Measurements from ENCODE around the gene DEAF1.
"Not testable (repeated sequence)": the region's sequence is repeated elsewhere in the genome, so short reads cannot be mapped to it uniquely, and the experiment has no call there.

Gene DEAF1

DNA sequence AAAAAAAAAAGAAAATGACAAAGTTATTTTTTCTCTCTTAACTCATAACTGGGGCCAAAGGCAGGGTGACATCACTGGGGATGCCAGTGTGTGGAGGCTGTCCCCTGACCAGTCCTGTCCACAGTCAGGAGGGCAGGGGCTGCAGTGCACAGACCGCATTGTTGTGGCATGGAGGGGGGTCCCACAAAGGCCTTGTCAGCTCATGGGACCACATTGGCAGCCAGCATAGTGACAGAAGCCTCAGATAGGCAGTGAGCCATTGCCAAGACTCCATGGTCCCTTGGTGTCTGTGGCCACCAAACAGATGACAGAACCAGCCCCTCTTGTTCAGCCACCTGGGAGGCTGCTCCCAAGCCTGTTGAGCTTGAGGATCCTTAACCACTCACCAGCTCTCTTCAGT lies 4.7 kb upstream of the DEAF1 start:
- no peak for DNase-seq

DNA sequence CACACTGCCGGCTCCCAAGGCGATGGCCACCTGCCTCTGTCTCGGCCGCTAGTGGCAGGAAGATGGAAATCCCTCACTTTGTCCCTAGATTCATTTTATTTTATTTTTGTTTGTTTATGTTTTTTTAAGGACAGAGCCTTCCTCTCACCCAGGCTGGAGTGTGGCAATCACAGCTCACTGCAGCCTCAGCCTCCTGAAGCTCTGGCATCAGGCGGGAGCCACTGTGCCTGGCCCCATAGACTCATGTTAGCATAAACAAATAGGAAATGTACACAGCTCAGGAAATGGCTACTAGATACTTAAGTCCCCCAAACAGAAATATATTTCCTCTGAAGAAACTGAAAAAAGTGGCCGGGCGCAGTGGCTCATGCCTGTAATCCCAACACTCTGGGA lies 4.1 kb upstream of the DEAF1 start:
- no peak for DNase-seq

DNA sequence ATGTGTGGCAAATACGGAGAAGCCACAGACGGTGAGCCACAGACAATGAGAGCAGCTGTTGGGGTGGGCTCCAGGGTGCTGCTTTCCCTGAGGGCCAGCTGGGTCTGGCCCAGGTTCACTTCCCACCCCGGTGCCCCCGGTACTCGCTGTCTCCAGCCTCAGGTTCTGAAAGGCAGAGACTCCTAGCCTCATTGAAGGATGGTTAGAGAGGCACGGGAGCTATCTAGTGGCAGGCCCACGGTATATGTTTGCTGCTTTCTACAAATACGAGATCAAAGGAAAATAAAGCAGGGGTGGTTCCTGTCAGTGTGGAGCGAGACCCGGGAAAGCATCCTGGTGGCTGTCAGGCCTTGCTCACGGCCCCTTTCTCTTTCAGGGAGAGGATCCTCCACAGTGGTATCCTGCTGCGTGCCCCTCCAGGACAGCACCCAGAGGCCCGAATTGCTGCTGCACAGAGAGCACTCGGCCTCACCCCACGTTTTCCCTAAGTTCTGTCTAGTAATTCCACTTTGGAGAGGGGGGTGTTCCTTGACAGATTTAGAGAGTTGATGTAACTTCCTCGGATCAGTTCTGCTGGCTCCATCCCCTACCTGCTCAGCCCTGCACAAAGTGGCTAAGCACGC lies 3.6 kb upstream of the DEAF1 start:
- no peak for DNase-seq

DNA sequence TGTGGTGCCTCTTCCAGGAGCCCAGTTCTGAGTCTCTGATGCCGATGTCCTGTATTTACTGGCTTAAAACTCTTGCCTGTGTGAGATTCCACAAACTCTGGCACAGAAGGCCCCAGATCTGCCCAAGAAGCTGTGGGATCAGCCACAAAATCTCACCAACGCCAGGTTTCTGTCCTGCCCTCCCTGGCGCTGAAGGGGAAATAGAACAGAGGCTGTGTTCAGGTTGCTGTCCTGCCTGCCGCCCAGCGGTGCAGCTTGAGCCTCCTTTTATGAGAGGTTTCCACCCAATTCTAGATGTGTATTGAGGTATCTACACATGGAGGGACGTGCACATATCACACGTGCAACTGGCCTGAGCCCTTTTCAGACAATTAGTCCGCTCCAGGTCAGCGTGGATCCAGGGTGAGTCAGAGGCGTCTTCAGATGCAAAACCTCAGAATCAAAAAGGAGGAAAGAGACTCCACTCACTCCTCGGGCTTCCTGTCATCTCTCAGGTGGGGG lies 2.8 kb upstream of the DEAF1 start:
- DNase-seq: no peak

DNA sequence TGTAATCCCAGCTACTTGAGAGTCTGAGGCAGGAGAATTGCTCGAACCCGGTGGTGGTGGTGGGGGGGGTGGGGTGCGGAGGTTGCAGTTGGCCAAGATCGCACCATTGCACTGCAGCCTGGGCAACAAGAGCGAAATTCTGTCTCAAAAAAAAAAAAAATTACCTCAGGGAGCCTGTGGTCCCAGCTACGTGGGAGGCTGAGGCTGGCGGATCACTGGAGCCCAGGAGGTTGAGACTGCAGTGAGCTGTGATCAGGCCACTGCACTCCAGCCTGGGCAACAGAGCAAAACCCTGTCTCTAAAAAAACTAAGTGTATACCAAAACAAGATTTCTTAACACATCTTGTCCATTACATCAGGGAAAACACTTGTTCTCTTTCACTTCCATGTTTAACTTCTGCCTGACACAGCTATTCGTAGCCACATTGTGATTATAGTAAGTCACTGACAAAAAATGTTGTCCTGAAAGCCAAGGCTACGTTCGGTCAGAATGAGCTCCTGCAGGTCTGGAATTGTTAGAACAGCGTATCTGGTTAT lies 2.0 kb upstream of the DEAF1 start:
- no peak for DNase-seq

DNA sequence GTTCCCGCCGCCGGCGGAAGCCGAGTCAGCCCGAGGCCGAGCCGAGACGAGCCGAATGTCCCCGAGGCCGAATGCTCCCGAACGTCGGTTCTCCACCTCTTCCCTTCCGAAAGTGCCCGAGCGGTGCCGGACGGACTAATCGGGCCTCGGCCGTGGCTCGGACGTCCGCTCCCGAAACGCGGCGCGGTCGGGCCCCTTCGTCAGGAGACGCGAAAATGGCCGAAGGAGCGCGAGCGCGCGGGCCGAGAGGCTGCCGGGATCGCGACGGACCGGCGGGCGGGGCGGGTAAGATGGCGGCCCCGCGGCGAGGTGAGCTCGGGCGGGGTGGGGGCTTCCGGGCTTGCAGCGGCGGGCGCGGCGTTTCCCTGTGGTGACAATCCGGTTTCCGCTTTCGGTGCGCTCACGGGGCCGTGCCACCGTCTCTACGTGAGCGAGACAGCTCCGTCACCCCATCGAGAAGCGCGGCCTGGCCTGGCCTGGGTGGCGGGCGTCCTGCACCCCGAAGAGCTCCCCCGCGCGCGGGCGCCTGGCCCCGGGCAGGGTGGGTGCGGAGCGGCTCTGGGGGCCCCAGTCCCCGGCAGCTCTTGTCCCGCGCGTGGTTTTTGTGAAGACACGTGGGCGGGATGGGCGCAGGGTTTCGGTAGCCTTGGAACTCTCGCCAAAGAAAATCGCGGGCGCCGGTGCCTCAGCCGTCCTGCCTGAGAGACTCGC lies 671 bp upstream of the DEAF1 start, which contains the start of gene TMEM80:
Gene TMEM80, plus strand, starts transcription at position 279 of the 711 bp plus-strand sequence. Its CDS starts 12 bp downstream, at position 291.
- peak; percentile 98 for DNase-seq

DNA sequence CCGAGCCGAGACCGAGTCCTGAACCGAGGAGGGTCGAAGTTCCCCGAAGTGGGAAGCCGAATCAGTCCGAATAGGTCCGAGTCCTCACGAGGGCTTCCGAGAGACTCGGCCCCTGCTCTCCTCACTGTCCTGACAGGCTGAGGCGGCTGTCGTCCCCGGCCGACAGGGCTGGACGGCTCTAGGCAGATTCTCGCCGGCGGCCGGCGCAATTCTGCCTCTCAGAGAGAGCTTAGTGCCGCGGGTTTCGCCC lies 191 bp upstream of the DEAF1 start:
- no peak for DNase-seq

DNA sequence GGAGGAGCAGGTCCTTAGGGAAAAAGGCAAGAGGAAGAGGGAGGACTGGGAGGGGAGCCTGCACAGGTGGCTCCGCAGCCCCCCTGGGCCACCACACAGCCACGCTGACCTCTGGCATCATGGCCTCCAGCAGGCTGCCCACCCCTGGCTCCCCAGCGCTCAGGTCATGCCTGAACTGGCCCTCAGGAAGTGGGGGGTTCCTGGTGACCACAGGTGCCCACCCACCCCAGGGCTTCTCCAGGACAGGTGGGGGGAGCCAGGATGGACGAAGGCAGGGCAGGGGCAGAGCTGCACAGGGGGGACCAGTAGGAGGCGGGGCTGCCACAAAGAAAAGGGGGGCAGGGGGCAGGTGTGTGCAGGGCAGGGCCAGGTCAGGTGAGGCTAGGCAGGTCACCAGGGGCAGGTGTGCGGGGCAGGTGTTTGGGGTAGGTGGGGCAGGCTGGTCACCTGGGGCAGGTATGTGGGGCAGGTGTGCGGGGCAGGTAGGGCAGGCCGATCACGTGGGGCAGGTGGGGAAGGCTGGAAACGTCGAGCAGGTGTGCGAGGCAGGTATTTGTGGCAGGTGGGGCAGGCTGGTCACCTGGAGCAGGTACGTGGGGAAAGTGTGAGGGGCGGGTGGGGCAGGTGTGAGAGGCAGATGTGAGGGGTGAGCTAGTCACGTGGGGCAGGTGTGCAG lies 997 bp downstream of the DEAF1 start:
- no peak for DNase-seq

DNA sequence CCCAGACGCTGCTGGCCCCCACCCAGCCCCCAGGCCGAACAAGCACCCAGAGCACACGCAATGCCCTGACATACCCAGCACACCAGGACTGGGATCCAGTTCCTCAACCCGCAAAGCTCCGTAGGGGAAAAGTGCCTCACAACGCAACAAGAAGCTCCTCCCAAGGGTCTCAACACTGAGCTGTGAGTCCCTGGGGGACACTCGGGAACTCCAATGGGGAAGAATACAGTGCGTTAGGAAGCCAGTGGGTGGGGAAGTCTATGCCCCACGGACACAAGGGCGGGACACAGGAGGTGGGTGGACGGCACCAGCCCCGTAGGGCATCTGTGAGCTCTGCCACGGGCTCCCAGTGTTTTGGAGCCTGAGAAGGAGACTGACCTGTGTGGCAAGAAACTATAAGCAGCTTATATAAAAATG lies 1.6 kb downstream of the DEAF1 start:
- DNase-seq: no peak

DNA sequence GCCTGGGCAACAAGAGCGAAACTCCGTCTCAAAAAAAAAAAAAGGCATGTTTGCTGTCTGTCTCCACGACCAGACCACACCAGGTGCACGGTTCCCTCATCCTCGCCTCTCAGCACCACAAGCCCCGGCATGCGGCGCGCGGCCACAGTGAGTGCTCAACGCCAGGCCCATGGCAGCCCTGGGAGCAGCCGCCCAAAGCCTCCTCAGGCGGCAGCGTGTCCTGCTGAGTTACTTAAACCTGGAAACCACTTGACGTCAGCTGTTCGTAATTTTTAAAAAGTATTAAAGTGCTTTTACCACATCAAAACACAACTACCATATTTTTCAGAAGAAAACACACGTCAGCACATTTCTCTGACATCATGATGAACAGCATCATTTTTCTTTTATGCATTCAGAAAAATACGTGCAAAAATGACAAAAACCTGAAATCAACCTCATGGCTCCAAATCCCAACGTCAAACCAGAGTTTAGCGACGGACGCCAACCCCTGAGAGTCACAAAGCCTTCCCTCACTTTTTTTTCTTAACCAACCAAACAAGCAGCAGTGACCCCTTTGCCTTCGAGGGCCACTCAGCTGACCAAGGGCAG lies 2.1 kb downstream of the DEAF1 start:
- DNase-seq: no peak

DNA sequence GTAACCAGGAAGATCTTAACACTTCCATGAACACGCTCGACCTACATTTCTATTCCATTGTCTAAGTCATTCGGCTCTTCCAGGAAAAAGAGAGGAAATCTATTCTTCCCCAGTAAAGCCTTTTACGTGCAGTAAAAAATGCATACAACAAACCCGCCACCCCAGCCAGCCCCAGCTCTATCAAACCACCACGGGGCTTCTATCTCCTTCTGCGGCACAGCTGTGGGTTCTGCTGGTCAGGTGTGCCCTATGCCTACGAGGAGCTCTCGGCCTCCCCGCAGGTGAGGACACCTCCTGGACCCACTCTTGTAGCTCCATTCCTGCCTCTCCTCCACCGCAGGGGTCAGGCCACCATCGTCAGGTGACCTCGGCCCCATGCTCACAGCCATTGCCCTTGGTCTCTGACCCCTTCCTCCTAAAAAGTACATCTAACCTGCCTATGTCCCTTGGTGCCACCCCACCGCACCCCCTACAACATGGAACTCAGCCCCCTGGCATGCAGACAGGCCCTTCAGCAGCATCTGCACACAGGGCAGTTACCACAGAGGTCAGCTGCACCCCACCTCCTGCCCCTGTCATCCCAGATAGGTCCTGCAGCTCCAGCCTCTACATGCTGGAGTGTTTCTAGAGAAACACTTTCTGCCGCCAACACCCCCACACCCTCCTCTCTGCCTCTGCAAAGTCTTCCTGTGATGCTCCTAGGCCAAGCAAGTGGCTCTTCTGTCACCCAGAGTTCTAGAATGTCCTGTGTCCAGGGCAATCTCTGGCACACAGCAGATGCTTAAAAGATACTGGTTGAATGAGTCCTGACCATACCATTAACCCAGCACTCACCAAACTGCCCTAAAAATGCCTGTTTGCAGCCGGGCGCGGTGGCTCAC lies 3.1 kb downstream of the DEAF1 start:
- DNase-seq: no peak

DNA sequence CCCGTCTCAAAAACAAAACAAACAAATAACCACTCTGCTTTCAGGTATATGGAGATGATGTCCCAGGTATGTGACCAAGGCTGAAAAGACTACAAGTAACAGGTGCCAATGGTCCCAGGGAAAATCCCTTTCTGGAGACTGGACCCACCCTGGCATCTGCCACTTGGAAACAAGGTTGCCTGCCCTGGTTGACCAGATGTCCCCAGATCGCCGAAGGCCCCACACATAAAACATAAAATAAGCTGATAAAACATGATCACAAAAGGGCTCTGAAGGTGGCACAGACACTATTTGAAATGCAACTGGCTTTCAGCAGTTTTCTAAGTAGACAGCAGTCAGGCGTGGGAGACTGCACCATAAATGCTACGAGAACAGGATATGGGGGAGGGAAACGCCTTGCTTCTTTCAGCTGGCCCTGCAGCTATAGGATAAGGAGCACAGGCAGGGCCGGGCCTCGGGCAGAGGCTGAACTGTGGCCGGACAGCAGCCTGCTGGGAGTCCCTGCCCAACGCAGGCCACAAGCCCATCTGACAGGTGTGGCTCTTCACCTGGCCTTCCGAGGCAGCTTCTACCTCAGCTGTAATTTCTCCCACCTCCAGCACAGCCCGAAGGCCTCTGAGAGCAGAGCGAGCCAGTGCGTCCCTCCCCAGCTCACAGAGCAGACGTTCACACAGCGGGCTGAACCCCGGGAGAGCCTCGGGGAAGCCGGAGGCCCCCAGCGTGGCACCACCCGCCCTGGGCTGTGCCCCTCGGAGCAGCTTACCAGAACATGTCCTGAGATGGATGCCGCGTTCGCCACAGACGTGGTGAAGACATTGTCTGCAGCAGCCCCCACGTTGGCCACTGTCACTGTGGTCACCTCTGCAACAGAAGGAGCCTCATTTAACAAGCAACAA lies 4.0 kb downstream of the DEAF1 start:
- no peak for DNase-seq

DNA sequence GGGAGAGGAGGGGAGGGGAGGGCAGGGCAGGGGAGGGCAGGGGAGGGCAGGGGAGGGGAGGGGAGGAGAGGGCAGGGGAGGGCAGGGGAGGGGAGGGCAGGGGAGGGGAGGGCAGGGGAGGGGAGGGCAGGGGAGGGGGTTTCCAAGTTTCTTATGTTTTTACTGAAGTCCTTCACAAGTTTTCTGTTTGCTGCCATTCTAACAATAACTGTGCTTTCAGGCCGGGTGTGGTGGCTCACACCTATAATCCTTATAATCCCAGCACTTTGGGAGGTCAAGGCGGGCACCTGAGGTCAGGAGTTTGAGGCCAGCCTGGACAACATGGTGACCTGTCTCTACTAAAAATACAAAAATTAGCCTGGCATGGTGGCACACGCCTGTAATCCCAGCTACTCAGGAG lies 4.8 kb downstream of the DEAF1 start:
- DNase-seq: not testable (repeated sequence)

DNA sequence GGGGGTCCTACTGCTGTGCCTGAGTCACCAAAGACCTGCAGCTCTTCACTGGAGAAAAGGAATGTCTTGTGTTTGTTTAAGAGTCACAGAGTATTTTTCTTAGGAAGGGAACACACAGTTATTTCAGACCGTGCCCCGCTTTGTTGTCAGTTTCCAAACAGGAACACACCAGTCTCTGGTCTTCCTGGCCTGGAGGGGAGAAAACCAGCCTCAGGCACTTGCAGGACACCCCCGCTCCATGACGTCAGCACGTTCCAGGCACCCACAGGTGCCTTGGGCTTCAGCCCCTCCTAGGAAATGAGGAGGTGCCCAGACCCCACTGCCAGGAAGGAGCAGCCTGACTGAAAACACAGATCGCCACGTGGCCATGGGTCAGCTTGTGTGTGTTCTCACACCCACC lies 5.4 kb downstream of the DEAF1 start:
- no peak for DNase-seq

DNA sequence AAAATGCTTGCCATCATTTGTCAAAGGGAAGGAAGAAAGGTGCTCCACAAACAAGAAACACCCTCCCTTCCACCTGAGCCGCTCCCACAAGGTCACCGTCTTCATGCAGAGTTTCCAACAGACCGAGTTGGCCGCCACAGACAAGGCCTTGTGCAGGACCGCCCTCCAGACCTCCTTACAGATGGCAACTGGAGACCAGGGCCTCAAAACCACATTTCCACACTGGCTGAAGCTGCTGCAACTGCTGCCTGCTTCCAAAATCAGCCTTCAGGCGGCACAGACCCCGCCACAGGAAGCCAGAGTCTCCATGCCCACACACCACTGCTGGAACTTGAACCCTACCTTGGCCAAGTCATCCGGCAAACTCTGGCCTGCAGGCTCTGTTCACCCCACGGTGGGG lies 6.3 kb downstream of the DEAF1 start:
- DNase-seq: no peak

DNA sequence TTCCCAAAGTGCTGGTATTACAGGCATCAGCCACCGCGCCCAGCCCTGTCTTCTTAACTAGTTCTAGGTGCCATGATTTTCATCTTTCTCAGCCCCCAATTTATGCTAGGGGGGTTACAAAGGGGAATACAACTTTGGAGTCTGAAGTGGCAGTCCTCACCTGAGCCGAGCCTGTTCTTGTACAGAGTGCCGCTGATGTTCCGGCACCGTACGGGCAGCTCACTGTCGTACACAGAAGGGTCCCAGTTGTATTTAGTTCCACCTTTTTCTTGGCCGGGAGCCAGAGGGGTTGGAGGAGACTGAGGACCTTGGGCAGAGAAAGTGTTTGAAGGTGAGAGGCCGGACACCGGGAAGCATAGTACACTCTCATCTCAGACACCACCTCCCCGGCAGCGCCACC lies 7.3 kb downstream of the DEAF1 start:
- no peak for DNase-seq

DNA sequence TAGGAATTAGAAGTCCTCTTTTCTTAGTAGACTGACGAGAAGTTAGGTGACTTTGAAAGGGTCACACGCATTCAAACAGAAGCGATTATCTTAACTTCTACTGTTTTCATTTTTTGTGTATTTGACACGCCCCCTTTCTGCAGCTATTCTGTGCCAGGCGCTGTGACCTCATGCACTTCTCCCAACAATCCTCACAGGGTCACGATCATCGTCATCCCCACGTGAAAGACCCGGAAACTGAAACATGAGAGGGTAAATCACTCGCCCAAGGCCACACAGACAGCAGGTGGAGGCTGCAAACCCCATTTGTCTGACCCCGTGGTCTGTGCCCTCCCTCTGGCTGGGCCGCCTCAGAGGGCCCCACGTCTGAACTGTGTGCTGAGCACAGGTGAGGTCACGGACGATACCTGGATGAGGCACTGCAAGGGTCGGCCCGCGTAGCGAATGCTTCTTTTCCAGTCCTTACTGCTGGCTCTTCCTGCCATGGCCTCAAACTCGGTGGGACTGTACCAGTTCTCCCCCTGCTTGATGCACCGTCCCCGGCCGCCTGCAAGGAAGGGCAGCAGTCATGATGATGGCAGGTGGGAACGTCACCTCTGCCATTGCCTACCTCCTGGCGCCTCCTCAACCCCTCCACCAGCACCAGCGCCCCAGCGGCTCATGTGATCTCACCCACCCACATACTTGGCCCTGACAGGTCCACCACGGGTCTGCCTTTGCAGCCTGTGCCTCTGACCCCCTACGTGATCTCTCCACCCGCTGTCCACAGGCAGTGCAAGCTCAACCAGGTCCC lies 8.4 kb downstream of the DEAF1 start:
- DNase-seq: no peak

DNA sequence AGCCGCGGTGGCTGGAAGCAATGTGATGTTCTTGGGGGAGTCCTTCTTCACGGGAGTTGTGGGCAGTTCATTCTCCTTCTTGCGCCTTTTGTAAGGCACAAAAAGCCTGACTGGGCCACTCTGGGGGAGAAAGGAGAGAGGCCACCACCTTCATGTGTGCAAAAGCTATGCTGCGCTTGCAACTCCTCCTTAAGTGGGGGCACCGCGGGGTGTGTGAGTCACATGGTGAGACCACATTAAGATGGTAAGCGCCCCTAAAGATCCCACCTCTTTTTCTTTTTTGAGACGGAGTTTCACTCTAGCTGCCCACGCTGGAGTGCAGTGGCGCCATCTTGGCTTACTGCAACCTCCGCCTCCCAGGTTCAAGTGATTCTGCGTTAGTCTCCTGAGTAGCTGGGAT lies 14.1 kb downstream of the DEAF1 start:
- no peak for DNase-seq

DNA sequence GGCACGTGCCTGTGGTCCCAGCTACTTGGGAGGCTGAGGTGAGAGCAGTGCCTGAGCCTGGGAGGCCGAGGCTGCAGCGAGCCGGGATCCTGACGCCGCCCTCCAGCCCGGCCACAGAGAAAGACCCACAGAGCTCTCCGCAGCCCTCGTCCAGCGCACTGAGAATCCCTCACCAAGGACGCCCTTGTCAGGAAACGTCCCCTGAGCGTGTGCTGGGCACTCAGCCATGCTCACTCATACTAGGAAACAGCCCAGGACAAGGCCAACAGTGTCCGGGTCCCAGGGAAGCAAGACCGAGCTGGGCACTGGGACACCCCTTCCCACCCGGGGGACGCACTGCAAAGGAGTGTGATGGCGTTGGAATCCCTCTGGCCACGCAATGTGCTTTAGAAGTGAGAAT lies 14.5 kb downstream of the DEAF1 start:
- DNase-seq: no peak
